ENCODE data around the gene MNT.

The MNT gene

DNA sequence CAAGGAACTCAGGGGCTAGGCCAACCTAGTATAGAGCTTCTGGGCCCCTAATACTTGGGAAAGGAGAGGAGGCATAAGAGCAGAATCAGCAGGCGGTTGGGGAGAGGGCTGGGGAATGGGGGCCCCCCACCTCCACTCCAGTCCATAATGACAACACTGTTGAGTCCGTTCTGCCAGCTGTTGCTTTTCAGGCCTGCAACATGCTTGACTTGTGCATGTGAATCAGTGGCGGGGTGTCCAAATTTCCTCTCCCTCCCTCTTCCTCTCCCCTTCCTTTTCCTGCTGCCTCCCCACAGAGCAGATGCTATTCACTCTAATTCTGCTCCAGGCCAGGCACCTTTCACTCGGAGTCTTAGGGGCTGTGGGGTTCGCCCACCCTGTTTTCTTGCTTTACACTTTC is 31.8 kb downstream of the MNT start:
- TF ChIP-seq, protein P1, sequence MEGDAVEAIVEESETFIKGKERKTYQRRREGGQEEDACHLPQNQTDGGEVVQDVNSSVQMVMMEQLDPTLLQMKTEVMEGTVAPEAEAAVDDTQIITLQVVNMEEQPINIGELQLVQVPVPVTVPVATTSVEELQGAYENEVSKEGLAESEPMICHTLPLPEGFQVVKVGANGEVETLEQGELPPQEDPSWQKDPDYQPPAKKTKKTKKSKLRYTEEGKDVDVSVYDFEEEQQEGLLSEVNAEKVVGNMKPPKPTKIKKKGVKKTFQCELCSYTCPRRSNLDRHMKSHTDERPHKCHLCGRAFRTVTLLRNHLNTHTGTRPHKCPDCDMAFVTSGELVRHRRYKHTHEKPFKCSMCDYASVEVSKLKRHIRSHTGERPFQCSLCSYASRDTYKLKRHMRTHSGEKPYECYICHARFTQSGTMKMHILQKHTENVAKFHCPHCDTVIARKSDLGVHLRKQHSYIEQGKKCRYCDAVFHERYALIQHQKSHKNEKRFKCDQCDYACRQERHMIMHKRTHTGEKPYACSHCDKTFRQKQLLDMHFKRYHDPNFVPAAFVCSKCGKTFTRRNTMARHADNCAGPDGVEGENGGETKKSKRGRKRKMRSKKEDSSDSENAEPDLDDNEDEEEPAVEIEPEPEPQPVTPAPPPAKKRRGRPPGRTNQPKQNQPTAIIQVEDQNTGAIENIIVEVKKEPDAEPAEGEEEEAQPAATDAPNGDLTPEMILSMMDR (conservative IDR thresholded peaks at IDR 0.05; ENCODE audit: low read depth, low read length): no peak
- no peak overlapping the region for H3K4me3 ChIP-seq (ENCODE audit: low read depth, low read length)
- no peak for DNase-seq (ENCODE audit: low read depth)

- DNase-seq (ENCODE audit: low read depth): no peak
- H3K4me3 ChIP-seq (ENCODE audit: low read depth, low read length): no peak overlapping the region
- TF ChIP-seq, protein P1 (conservative IDR thresholded peaks at IDR 0.05; ENCODE audit: low read depth, low read length): no peak
Observed at GRCh38 chr17:2368359-2368758, 32.5 kb downstream of the MNT start.

GRCh38 chr17:2366747-2367494 is 33.9 kb downstream of the MNT start:
- H3K4me3 ChIP-seq (ENCODE audit: low read depth, low read length): no peak overlapping the region
- TF ChIP-seq, protein P1 (conservative IDR thresholded peaks at IDR 0.05; ENCODE audit: low read depth, low read length): peak; percentile 61
- DNase-seq (ENCODE audit: low read depth): no peak

GRCh38 chr17:2365132-2365531 is 35.7 kb downstream of the MNT start:
- TF ChIP-seq, protein P1 (conservative IDR thresholded peaks at IDR 0.05; ENCODE audit: low read depth, low read length): no peak
- H3K4me3 ChIP-seq (ENCODE audit: low read depth, low read length): no peak overlapping the region
- DNase-seq (ENCODE audit: low read depth): no peak

DNA sequence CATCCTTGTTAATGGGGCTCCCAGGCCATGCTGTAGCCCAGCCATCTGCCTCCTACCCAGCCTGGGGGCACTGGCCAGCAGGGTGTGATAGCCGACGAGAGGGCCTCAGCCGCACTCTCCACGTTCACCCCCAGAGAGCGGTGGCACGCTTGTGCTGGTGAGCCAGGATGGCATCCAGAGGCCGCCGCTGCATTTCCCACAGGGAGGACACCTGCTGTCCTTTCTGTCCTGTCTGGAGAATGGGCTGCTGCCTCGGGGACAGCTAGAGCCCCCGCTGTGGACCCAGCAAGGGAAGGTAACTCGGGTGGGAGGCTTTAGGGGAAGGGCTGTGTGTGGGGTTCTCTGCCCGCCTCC is 36.1 kb downstream of the MNT start:
- H3K4me3 ChIP-seq (ENCODE audit: low read depth, low read length): no peak overlapping the region
- DNase-seq (ENCODE audit: low read depth): no peak
- TF ChIP-seq, protein P1 (conservative IDR thresholded peaks at IDR 0.05; ENCODE audit: low read depth, low read length): no peak

GRCh38 chr17:2363851-2364762 is 36.8 kb downstream of the MNT start:
- no peak for DNase-seq (ENCODE audit: low read depth)
- H3K4me3 ChIP-seq (ENCODE audit: low read depth, low read length): no peak overlapping the region
- TF ChIP-seq, protein P1 (conservative IDR thresholded peaks at IDR 0.05; ENCODE audit: low read depth, low read length): no peak

All from choroid plexus epithelial cell (primary cell).